RWPE1 (cell line): ENCODE measurements around the gene ARHGEF4.

Experiments used
- CTCF ChIA-PET: fragments of 350-600 bp; sonication (Branson Sonifier 250); formaldehyde crosslinking; extraction: SDS; loops from one replicate; lab custom pipeline; 2021; lab: Yijun Ruan, JAX
- POLR2A ChIA-PET: fragments of 400-600 bp; formaldehyde crosslinking; extraction: SDS; loops from one replicate; lab custom pipeline; 2020; ENCODE audit warnings: antibody characterized with exemption; ENCODE audit not compliant: low non-redundant PET; lab: Yijun Ruan, JAX
- DNase-seq: peaks from one replicate; pipeline ENCODE4 v3.0.0; 2012; ENCODE audit warnings: low spot score
- H3K27ac ChIP-seq: fragments of 450-650 bp; 2 replicates; pipeline ENCODE4 v1.5.1; 2017
- CTCF ChIP-seq: fragments of 450-650 bp; conservative IDR thresholded peaks from 2 replicates; pipeline ENCODE4 v1.5.1; 2017; ENCODE audit warnings: low read depth, mild to moderate bottlenecking

The ARHGEF4 gene

DNA sequence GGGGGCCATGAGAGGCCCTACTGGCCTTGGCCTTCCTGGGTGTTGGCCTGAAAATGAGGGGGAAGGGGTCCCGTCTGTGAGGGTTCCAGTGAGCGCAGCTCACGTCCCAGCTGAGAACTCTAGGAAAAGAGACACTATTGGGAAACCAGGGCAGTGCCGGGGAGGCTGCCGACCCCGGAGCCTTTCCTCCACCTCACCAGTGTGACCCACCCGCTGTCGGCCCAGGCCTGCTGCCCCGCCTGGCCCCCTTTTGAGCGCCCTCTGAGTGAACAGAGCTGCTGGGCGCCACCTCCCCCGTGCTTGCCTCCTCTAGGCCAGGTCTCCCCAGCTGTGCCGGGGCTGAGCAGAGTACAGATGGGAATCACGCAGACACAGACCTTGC is 17.5 kb upstream of the ARHGEF4 start:
- CTCF ChIA-PET = interaction anchor here (1.4 kb wide), 1 partner anchor 101 kb away, joined by 8 read pairs; no protein-coding TSS in a partner anchor
- POLR2A ChIA-PET = no interaction called here

DNA sequence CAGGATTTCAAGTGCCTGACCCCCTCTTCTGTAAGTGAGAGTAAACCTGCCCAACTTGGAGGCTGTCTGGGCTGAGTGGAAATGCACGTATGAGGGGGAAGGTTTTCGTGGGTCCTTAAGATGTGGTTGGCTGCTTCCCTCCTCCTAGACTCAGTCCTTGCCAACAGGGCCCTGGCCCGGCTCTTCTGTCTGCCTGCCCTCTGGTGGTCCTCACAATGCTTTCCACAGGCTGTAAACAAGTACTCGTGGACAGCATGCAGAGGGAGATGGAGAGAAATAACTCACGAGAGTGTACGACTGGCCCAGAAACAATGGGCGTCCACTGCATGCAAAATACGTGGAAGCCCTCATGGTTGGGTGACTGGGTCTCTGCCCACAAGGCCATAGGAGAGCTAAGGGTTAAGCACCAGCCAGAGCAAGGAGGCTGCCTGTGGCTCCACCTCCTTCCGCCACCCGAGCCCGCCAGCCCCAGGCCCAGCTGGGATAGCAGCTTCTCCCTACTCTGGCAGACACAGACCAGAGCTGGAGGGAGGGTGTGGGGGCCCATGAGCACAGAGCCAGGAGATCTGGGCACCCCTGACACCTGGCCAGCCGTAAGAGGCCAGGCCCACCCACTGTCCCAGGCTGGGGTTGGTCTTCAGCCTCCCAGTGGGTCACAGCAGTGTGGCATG is 17.0 kb upstream of the ARHGEF4 start:
- TF ChIP-seq CTCF = no peak
- CTCF ChIA-PET = interaction anchor here (1.4 kb wide), 1 partner anchor 101 kb away, joined by 8 read pairs; no protein-coding TSS in a partner anchor
- no peak for DNase-seq
- POLR2A ChIA-PET = no interaction called here
- peak overlapping the region; percentile 46 for H3K27ac ChIP-seq

More for the DNA sequence above, 17.5 kb upstream of the ARHGEF4 start:
- no peak for DNase-seq
- TF ChIP-seq CTCF = no peak
- peak overlapping the region; percentile 46 for H3K27ac ChIP-seq

- peak overlapping the region; percentile 46 for H3K27ac ChIP-seq
- POLR2A ChIA-PET = no interaction called here
- TF ChIP-seq CTCF = no peak
- no peak for DNase-seq
- CTCF ChIA-PET = interaction anchor here (1.4 kb wide), 1 partner anchor 100 kb away, joined by 8 read pairs; no protein-coding TSS in a partner anchor
Measured at GRCh38 chr2:130820279-130820861, 16.3 kb upstream of the ARHGEF4 start.

DNA sequence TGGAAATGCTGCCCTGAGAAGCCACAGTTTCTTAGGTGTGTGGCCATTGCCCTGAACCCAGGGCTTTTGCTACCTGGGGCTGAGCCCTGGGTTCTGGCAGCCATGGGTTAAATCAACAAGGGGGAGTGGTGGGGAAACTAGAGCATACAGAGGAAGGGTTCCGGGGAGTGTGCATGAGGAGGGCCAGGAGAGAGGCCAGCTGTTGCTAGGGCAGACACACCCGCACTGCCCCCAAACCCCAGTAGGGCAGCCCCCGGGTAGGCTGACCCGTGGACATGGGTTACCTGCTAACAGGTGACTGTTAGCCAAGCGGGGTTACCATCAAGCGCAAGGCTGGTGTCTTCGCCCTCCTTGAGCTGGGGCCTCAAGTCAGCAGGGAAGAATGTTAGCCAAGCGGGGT is 14.8 kb upstream of the ARHGEF4 start:
- no peak for DNase-seq
- ChIA-PET POLR2A (no interaction called here), CTCF (no interaction called here)
- TF ChIP-seq CTCF = no peak
- H3K27ac ChIP-seq = no peak overlapping the region

- DNase-seq = no peak
- ChIA-PET CTCF (no interaction called here), POLR2A (no interaction called here)
- TF ChIP-seq CTCF = no peak
- H3K27ac ChIP-seq = peak overlapping the region; percentile 90
Measured at GRCh38 chr2:130822766-130823165, 13.9 kb upstream of the ARHGEF4 start.

DNA sequence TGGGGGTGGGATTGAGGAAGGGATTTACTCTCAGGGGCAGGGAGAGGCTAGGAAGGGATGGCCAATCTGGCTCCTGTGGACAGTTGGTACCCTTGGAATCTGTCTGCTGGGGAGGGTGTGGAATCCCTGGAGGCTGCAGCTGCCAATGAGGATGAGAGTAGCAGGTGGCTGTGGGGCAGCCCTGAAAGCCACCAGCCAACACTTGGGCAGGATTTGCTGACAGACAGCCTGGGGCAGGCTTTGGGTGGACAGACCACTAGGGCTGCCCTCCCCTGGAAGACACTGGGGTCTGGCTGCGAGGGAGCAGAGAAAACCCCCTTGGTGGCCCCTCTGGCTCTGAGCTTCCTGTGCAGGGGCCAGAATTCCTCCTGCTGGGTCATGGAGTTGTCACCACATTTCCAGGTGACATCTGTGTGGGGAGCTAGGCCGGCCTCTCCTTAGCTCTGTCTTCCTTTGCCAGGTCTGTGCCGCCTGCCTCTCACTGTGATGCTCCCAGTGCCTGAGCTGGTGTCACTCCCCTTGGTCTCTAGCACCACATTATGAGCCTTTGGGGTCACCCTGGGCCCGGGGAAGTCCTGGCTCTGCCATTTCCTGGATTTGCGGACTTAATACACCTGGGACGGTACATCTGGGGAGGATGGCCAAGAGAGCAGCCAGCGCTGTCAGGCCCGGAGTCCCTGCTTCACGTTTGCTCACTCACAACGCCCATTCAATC is 13.4 kb upstream of the ARHGEF4 start:
- CTCF ChIA-PET = interaction anchor here (0.7 kb wide), 1 partner anchor 236 kb away, joined by 3 read pairs; no protein-coding TSS in a partner anchor
- peak overlapping the region; percentile 90 for H3K27ac ChIP-seq
- POLR2A ChIA-PET = no interaction called here
- DNase-seq = no peak
- TF ChIP-seq CTCF = no peak
